WTC11 (cell line): ENCODE results near the gene LDLRAD4. TPM values are rescaled to one million over a fixed set of nuclear protein-coding genes. Genes with fewer than 3 reads are reported as not detected.

Experiments used
- ATAC-seq: fragments of 200-7000 bp; cut with Tn5 transposase; 2 replicates; pipeline ENCODE4 v1.10.0; 2021; ENCODE audit warnings: mild to moderate bottlenecking, moderate library complexity
- CTCF ChIA-PET: fragments of 300-600 bp; sonication (Branson Sonifier 250); formaldehyde crosslinking; loops from one replicate; lab custom pipeline; 2021; ENCODE audit warnings: antibody characterized with exemption; lab: Charles Lee
- POLR2A ChIA-PET: fragments of 350-600 bp; sonication (Branson Sonifier 250); formaldehyde crosslinking; loops from one replicate; lab custom pipeline; 2021; ENCODE audit warnings: antibody characterized with exemption; lab: Charles Lee
- DNase-seq: peaks from one replicate; pipeline ENCODE4 v3.0.0; 2021; ENCODE audit warnings: low spot score
- H3K27ac Mint-ChIP-seq: 2 replicates; pipeline ENCODE4 v1.8.0; 2021; ENCODE audit warnings: mixed read lengths
- H3K27me3 Mint-ChIP-seq: 2 replicates; pipeline ENCODE4 v1.8.0; 2021; ENCODE audit warnings: low read depth, mild to moderate bottlenecking, moderate library complexity, mixed read lengths
- H3K36me3 Mint-ChIP-seq: 2 replicates; pipeline ENCODE4 v1.8.0; 2021; ENCODE audit warnings: mixed read lengths
- H3K4me1 Mint-ChIP-seq: 2 replicates; pipeline ENCODE4 v1.8.0; 2022; ENCODE audit warnings: mixed read lengths
- H3K4me3 Mint-ChIP-seq: 2 replicates; pipeline ENCODE4 v1.8.0; 2021; ENCODE audit warnings: mild to moderate bottlenecking, moderate library complexity, mixed read lengths
- H3K9me3 Mint-ChIP-seq: 2 replicates; pipeline ENCODE4 v1.8.0; 2021; ENCODE audit warnings: mixed read lengths
- ATF6 ChIP-seq: sonication (generic); formaldehyde crosslinking; IDR thresholded peaks from 2 replicates; pipeline ENCODE4 v1.8.1; 2023; ENCODE audit warnings: mild to moderate bottlenecking, missing genetic modification reagents
- CBFB ChIP-seq: sonication (generic); formaldehyde crosslinking; IDR thresholded peaks from 2 replicates; pipeline ENCODE4 v1.8.1; 2022; ENCODE audit warnings: mild to moderate bottlenecking, low read depth, missing genetic modification reagents
- ELF4 ChIP-seq: sonication (generic); formaldehyde crosslinking; IDR thresholded peaks from 2 replicates; pipeline ENCODE4 v1.8.1; 2022; ENCODE audit warnings: low read depth, mild to moderate bottlenecking, moderate library complexity, missing genetic modification reagents
- FOXJ3 ChIP-seq: sonication (generic); formaldehyde crosslinking; IDR thresholded peaks from 2 replicates; pipeline ENCODE4 v1.9.0; 2021; ENCODE audit warnings: missing genetic modification reagents, mild to moderate bottlenecking, borderline replicate concordance
- FOXP1 ChIP-seq: sonication (generic); formaldehyde crosslinking; IDR thresholded peaks from 2 replicates; pipeline ENCODE4 v1.8.0; 2022; ENCODE audit warnings: missing genetic modification reagents, mild to moderate bottlenecking, moderate library complexity, borderline replicate concordance
- GRHL2 ChIP-seq: fragments of 250-450 bp; sonication (Bioruptor Pico); IDR thresholded peaks from 2 replicates; pipeline ENCODE4 v1.8.0; 2022; ENCODE audit warnings: mild to moderate bottlenecking, moderate library complexity; ENCODE audit not compliant: insufficient replicate concordance, severe bottlenecking
- HMGXB4 ChIP-seq: sonication (generic); formaldehyde crosslinking; IDR thresholded peaks from 2 replicates; pipeline ENCODE4 v1.8.1; 2023; ENCODE audit warnings: mild to moderate bottlenecking, moderate library complexity, missing genetic modification reagents
- NR2C2 ChIP-seq: sonication (generic); formaldehyde crosslinking; IDR thresholded peaks from 2 replicates; pipeline ENCODE4 v1.8.0; 2022; ENCODE audit warnings: mild to moderate bottlenecking, missing genetic modification reagents
- NR3C1 ChIP-seq: sonication (generic); formaldehyde crosslinking; conservative IDR thresholded peaks from 2 replicates; pipeline ENCODE4 v1.8.1; 2023; ENCODE audit warnings: low read depth, mild to moderate bottlenecking, missing genetic modification reagents
- OVOL2 ChIP-seq: fragments of 250-450 bp; sonication (Bioruptor Pico); IDR thresholded peaks from 2 replicates; pipeline ENCODE4 v1.9.0; 2021; ENCODE audit warnings: mild to moderate bottlenecking, borderline replicate concordance
- TEAD4 ChIP-seq: sonication (generic); formaldehyde crosslinking; IDR thresholded peaks from 2 replicates; pipeline ENCODE4 v1.8.0; 2022; ENCODE audit warnings: mild to moderate bottlenecking, missing genetic modification reagents
- ZNF121 ChIP-seq: sonication (generic); formaldehyde crosslinking; IDR thresholded peaks from 2 replicates; pipeline ENCODE4 v1.8.0; 2023; ENCODE audit warnings: missing genetic modification reagents
- ZNF138 ChIP-seq: sonication (generic); formaldehyde crosslinking; conservative IDR thresholded peaks from 2 replicates; pipeline ENCODE4 v1.8.1; 2022; ENCODE audit warnings: mild to moderate bottlenecking, moderate library complexity, missing genetic modification reagents
- ZNF425 ChIP-seq: fragments of 250-450 bp; sonication (Bioruptor Pico); conservative IDR thresholded peaks from 2 replicates; pipeline ENCODE4 v1.9.0; 2021; ENCODE audit warnings: mild to moderate bottlenecking
- ZSCAN18 ChIP-seq: fragments of 250-450 bp; sonication (Bioruptor Pico); IDR thresholded peaks from 2 replicates; pipeline ENCODE4 v2.1.2; 2022; ENCODE audit warnings: mild to moderate bottlenecking, moderate library complexity
- total RNA-seq: library from RNA; stranded (reverse); gene quantifications from 3 replicates; pipeline ENCODE4 v1.2.3, GENCODE V29; 2021
- TF ChIP-seq, protein P1 (sequence below): fragments of 250-450 bp; sonication (Bioruptor Pico); IDR thresholded peaks from 2 replicates; pipeline ENCODE4 v1.9.0; 2021; ENCODE audit warnings: mild to moderate bottlenecking
- TF ChIP-seq, protein P2 (sequence below): fragments of 250-450 bp; sonication (Bioruptor Pico); IDR thresholded peaks from 2 replicates; pipeline ENCODE4 v1.9.0; 2021; ENCODE audit warnings: mild to moderate bottlenecking
- TF ChIP-seq, protein P3 (sequence below): sonication (generic); formaldehyde crosslinking; IDR thresholded peaks from 2 replicates; pipeline ENCODE4 v1.8.1; 2023; ENCODE audit warnings: mild to moderate bottlenecking, missing genetic modification reagents, moderate library complexity
- TF ChIP-seq, protein P4 (sequence below): sonication (generic); formaldehyde crosslinking; IDR thresholded peaks from 2 replicates; pipeline ENCODE4 v1.8.1; 2023; ENCODE audit warnings: mild to moderate bottlenecking, missing genetic modification reagents, moderate library complexity

Gene LDLRAD4
- total RNA-seq, 1 experiment from 2014 or later, result 6.2 TPM

GRCh38 chr18:13486284-13486683 lies 267.7 kb downstream of the LDLRAD4 start:
- Mint-ChIP-seq H3K4me1 (peaks cover 22% of the 10 kb centered on the region), H3K27me3 (no peaks in the 10 kb centered on the region; the same call in 1 of the 2 replicates), H3K27ac (no peak overlapping the region), H3K4me3 (no peak overlapping the region), H3K9me3 (peaks cover 10% of the 10 kb centered on the region), H3K36me3 (no peaks in the 10 kb centered on the region)
- TF ChIP-seq ZNF425 (no peak), FOXP1 (CRISPR knock-in tag) (no peak), ELF4 (CRISPR knock-in tag) (no peak), OVOL2 (CRISPR knock-in tag) (no peak), ATF6 (CRISPR knock-in tag) (no peak), TEAD4 (CRISPR knock-in tag) (no peak), GRHL2 (CRISPR knock-in tag) (no peak), NR2C2 (no peak)
- TF ChIP-seq, protein P1, sequence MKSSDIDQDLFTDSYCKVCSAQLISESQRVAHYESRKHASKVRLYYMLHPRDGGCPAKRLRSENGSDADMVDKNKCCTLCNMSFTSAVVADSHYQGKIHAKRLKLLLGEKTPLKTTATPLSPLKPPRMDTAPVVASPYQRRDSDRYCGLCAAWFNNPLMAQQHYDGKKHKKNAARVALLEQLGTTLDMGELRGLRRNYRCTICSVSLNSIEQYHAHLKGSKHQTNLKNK (CRISPR knock-in tag), result no peak
- TF ChIP-seq, protein P2, sequence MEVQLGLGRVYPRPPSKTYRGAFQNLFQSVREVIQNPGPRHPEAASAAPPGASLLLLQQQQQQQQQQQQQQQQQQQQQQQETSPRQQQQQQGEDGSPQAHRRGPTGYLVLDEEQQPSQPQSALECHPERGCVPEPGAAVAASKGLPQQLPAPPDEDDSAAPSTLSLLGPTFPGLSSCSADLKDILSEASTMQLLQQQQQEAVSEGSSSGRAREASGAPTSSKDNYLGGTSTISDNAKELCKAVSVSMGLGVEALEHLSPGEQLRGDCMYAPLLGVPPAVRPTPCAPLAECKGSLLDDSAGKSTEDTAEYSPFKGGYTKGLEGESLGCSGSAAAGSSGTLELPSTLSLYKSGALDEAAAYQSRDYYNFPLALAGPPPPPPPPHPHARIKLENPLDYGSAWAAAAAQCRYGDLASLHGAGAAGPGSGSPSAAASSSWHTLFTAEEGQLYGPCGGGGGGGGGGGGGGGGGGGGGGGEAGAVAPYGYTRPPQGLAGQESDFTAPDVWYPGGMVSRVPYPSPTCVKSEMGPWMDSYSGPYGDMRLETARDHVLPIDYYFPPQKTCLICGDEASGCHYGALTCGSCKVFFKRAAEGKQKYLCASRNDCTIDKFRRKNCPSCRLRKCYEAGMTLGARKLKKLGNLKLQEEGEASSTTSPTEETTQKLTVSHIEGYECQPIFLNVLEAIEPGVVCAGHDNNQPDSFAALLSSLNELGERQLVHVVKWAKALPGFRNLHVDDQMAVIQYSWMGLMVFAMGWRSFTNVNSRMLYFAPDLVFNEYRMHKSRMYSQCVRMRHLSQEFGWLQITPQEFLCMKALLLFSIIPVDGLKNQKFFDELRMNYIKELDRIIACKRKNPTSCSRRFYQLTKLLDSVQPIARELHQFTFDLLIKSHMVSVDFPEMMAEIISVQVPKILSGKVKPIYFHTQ (CRISPR knock-in tag), result no peak
- CTCF ChIA-PET, result no interaction called here
- ATAC-seq (peak; percentile 29; the same call in 1 of the 2 replicates), DNase-seq (no peak)
- POLR2A ChIA-PET, result no interaction called here

DNA sequence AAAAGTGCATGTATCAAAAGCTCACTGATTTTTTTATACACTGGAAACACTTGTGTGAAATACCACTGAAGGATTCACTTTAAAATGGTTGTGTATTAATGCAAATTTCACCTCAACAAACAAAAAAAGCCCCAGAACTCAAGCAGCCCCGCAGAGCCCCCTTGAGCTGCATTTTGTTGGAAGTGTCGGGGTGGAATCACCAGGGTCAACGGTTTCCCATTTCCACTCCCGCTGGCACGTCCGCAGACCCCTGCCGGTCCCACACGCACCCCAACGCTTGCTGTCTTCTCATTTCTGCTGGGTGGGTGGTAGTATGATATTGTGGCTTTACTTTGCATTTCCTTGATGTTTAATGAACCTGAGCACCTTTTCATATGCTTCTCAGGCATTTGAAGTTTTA lies 268.1 kb downstream of the LDLRAD4 start:
- no peaks in the 10 kb centered on the region; the same call in 1 of the 2 replicates for H3K27me3 Mint-ChIP-seq
- POLR2A ChIA-PET, result no interaction called here
- ATAC-seq, result no peak; the same call in 1 of the 2 replicates
- no peak overlapping the region for H3K4me3 Mint-ChIP-seq
- H3K4me1 Mint-ChIP-seq, result peaks cover 22% of the 10 kb centered on the region
- H3K27ac Mint-ChIP-seq, result no peak overlapping the region; the same call in 1 of the 2 replicates
- TF ChIP-seq HMGXB4 (no peak), ZNF138 (CRISPR knock-in tag) (no peak), NR3C1 (CRISPR knock-in tag) (no peak), ZSCAN18 (CRISPR knock-in tag) (no peak), NR2C2 (no peak), FOXJ3 (CRISPR knock-in tag) (no peak), CBFB (CRISPR knock-in tag) (no peak), ZNF121 (CRISPR knock-in tag) (no peak)
- TF ChIP-seq, protein P3, sequence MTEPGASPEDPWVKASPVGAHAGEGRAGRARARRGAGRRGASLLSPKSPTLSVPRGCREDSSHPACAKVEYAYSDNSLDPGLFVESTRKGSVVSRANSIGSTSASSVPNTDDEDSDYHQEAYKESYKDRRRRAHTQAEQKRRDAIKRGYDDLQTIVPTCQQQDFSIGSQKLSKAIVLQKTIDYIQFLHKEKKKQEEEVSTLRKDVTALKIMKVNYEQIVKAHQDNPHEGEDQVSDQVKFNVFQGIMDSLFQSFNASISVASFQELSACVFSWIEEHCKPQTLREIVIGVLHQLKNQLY (CRISPR knock-in tag), result no peak
- TF ChIP-seq, protein P4, sequence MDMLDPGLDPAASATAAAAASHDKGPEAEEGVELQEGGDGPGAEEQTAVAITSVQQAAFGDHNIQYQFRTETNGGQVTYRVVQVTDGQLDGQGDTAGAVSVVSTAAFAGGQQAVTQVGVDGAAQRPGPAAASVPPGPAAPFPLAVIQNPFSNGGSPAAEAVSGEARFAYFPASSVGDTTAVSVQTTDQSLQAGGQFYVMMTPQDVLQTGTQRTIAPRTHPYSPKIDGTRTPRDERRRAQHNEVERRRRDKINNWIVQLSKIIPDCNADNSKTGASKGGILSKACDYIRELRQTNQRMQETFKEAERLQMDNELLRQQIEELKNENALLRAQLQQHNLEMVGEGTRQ (CRISPR knock-in tag), result no peak
- TF ChIP-seq, all 79 proteins: peak for 0
- Mint-ChIP-seq H3K36me3 (no peaks in the 10 kb centered on the region), H3K9me3 (peaks cover 7% of the 10 kb centered on the region)
- CTCF ChIA-PET, result no interaction called here
- DNase-seq, result no peak
